ENCODE measurements around the gene TMEM178B.
"Not testable (repeated sequence)": the region's sequence is repeated elsewhere in the genome, so short reads cannot be mapped to it uniquely, and the experiment has no call there.

GRCh38 chr7:141330285-141330684, 256.4 kb downstream of the TMEM178B start:
- TF ChIP-seq POLR2A, CTCF (IDR thresholded peaks at IDR 0.05): not testable (repeated sequence)

Data from ovary (tissue), 3 donors.